CD1c-positive myeloid dendritic cell (primary cell): Measurements from ENCODE around the gene SDC1.
"Not testable (repeated sequence)": the region's sequence is repeated elsewhere in the genome, so short reads cannot be mapped to it uniquely, and the experiment has no call there.

ENCODE experiments used
- DNase-seq: peaks from one replicate; pipeline ENCODE4 v3.0.0-alpha.2; 2016; ENCODE audit errors: extremely low spot score

SDC1 gene

DNA sequence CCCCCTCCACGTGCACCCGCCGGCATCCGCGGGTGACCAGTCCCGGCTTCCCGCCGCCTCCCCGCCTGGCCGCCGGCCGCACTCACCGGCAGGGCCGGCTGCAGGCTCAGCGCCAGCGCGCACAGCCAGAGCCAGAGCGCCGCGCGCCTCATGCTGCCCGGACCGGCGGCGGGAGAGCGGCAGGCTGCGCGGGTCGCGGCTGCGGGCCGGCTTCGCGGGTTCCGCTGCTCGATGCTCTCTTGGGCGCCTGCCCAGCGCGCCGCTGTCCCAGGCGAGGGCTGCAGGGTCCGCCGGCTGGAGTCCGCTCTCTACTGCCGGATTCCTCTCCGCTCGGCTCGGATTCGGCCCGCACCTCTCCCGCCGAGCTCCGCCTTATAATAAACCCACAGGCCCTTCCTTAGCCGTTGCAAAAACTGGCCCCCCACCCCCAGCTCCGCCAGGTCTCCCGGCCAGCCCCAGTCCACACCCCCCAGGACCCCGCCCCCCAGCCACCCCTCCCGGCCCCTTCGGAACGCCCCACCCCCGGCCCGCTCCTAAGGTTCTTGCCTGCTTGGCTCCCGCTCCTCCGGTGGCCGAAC is at the start of gene SDC1:
Gene SDC1 (minus strand): TSS at position 415 of the 578 bp plus-strand sequence. CDS start 263 bp downstream, at position 152.
- peak; percentile 12 for DNase-seq

DNA sequence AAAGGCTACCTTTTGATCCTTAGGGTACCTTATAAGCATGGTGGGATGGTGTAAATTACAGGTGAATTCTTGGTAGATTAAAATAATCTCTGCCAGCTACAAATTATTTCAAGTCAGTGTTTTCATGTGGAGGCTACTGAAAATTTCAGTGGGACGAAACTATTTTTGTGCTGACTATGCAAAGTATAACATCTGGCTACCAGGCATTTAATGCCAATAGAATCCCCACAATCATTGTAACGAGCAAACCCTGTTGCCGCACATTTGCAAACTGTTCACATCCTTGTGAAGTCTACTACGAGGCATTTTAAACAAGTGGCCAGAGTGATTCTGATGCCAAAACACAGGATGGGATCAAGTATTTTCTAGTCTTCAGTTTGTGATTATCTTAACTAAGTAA is 48.1 kb upstream of the SDC1 start:
- no peak for DNase-seq

GRCh38 chr2:20268317-20268716 is 43.4 kb upstream of the SDC1 start:
- not testable (repeated sequence) for DNase-seq

DNA sequence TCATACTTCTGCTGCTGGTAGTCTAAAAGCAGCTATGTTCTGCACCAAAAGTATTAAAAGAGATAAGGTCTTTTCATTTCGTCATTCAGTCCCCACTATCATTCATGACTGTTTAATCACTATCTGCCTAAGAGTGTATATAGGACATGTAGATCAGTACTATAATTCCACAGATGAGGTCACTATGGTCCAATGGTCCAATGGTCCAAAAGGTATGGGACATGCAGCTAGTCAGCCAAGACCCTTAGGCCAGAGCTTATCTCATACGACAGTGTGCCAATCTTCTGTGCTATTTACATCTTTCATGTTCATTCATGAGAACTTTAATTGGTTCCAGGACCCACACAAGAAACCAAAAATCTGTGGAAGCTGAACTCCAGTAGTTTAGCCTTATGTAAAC is 42.6 kb upstream of the SDC1 start:
- no peak for DNase-seq

- DNase-seq: no peak
Observed at GRCh38 chr2:20264629-20265028, 39.7 kb upstream of the SDC1 start.

DNA sequence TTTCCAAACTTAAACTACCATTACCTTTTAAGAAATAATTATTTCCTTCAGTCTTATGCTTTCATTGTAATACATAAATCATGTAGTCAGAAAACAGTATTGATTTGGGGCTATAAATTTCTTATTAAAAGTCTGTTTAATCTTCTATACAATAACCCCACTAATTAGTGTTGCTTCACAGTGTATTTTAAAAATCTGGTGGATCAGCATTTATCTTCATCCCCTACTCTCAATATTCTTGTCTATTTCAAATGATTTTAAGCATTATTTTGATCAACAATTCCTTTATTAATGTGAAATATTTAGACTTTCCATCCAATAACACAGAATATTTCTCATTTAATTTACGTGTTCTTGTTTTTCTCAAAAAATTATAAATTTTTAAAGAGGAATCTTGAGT is 32.5 kb upstream of the SDC1 start:
- DNase-seq: no peak

DNA sequence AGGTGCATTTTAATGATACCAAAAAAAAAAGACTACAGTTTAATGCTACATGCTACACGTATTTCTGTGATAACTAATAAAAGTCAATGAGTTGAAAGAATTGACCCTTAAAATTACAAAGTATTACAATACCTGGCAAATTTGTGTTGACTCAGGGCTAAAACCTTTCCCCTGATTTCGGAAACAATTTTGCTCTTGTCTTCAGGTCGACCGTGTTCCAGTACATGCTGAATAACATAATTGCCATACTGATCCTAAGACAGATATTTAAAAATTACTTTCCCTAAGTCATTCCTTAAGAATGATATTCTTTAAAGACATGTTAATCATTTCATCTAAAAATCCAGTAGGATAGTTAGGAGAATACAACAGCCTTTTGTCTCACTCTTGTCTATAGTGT is 29.8 kb upstream of the SDC1 start:
- DNase-seq: no peak

- no peak for DNase-seq
Observed at GRCh38 chr2:20250436-20250835, 25.5 kb upstream of the SDC1 start.

DNA sequence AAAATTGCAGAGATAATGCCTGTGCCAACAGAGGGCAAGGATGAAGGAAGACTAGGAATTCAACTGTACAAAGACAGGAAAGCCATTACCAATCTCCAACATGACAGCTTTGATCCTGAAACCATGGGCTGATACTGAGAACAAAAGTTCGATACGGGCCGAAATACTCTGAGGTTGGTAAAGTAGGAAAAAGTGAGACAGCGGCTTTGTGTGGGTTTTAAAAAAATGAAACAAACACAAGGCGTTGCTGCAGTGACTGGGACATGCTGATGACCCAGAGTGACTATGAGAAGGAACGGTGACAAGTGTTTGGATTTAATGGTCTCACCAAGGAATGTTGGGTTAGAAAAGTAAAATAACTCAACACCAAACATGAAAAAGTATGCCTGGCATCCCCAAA is 24.2 kb upstream of the SDC1 start:
- DNase-seq: no peak

GRCh38 chr2:20247084-20247483 is 22.2 kb upstream of the SDC1 start:
- DNase-seq: no peak

DNA sequence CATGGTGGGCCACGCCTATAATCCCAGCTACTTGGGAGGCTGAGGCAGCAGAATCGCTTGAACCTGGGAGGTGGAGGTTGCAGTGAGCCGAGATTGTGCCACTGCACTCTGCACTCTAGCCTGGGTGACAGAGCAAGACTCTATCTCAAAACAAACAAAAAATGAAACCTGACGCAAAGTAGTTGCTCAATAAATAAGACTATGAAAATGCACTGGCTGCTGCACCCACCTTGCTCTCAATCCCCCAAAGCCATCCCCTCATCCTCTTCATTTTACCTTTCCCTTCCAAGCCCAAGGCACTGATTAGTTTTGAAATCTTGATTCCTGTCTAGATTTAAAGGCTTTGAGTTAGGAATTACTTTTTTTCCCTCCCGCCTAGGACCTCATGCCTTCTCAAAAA is 18.7 kb upstream of the SDC1 start:
- not testable (repeated sequence) for DNase-seq

GRCh38 chr2:20242727-20243377 is 17.9 kb upstream of the SDC1 start:
- DNase-seq: no peak

GRCh38 chr2:20241973-20242726 is 17.2 kb upstream of the SDC1 start:
- no peak for DNase-seq

- not testable (repeated sequence) for DNase-seq
Observed at GRCh38 chr2:20240291-20240690, 15.4 kb upstream of the SDC1 start.

- DNase-seq: no peak
Observed at GRCh38 chr2:20236496-20236895, 11.6 kb upstream of the SDC1 start.

DNA sequence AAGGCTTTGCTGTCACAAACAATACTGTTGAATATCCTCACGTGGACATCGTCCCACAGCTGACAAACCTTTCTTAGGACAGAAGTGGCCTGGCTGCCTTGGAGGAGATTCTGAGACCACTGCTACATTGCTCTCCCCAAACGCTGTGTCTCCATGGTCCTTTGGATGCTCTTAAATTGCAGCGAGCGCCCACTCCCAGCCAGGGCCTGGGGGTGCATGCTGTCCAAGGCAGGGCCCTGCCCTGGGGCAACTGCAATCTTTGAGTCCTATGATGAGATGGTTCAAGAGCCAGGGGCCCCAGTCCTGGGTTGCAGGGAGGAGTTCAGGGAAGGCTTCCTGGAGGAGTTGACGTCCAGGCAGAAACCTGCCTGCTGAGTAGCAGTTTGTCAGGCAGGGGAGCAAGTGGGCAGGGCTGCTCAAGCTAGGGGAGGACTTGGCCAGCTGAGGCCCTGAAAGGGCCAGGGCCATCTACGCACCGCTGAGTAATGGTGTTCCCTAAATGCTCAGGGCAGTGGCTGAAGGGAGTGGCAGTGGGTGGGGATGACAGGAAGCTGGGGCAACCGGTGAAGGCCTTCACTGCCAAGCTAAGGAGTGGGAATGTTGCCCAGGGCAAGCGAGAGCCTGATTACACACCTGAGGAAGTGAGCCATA is 10.8 kb upstream of the SDC1 start:
- DNase-seq: no peak

- DNase-seq: not testable (repeated sequence)
Observed at GRCh38 chr2:20234597-20234996, 9.7 kb upstream of the SDC1 start.

GRCh38 chr2:20232837-20233207 is 7.9 kb upstream of the SDC1 start:
- no peak for DNase-seq

- DNase-seq: no peak
Observed at GRCh38 chr2:20231598-20232026, 6.7 kb upstream of the SDC1 start.

DNA sequence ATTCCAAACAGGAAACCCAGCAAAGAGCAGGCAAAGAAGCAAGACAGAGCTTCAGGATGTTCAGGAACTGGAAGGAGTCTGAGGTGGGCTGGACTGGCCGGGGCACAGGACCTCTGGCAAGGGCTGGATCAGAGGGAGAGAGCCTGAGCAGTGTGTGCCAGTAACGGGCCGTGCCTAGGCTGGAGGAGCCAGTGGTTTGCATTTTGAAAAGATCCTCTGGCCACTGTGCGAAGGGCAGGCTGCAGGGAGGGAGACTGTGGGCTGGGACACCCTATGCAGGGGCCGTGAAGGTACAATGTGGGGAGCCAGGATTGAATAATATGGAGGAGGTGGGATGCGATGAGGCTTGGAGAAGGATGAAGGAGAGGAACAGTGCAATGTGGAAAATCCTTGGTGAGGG is 6.2 kb upstream of the SDC1 start:
- DNase-seq: no peak

- no peak for DNase-seq
Observed at GRCh38 chr2:20230114-20230425, 5.1 kb upstream of the SDC1 start.

DNA sequence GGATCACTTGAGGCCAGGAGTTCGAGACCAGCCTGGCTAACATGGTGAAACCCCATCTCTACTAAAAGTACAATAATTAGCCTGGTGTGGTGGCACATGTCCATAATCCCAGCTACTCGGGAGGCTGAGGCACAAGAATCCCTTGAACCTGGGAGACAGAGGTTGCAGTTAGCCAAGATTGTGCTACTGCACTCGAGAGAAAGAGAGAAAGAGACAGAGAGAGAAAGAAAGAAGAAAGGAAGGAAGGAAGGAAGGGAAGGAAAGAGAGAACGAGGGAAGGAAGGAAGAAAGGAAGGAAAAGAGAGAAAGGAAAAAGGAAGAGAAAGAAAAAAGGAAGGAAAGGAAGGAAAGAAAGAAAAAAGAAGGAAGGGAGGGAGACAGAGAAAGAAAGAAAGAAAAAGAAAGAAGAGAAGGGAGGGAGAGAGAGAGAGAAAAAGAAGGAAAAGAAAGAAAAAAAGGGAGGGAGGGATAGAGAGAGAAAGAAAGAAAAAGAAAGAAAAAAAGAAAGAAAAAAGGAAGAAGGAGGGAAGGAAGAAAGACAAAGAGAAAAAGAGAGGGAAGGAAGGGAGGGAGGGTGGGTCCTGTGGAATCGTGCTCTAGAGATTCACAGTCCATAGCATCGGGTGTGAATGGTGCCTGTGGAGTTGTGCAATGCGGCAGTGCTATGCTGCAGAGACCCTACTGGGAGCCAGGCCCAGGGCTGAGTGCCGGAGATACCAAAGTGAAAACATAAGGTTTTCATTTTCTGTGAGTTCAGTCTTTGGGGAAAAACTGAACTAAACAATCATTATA is 4.6 kb upstream of the SDC1 start:
- no peak for DNase-seq
